Liver (tissue), 3 donors: ENCODE data around the gene LRRC47.

ENCODE experiments used
- RAD21 ChIP-seq, 2 donors: IDR thresholded peaks; 2 replicates each; pipeline ENCODE4 v1.6.1; 2016; ENCODE audit warnings: antibody characterized with exemption in 2 of 2, mild to moderate bottlenecking in 2 of 2
- TAF1 ChIP-seq: conservative IDR thresholded peaks from 2 replicates; pipeline ENCODE4 v1.6.1; 2016; ENCODE audit warnings: antibody characterized with exemption, mild to moderate bottlenecking
- TF ChIP-seq, protein P1 (sequence below): fragments of 150-350 bp; IDR thresholded peaks from 2 replicates; pipeline ENCODE4 v1.5.1; 2017; ENCODE audit warnings: improper control_type of control experiment, low read depth, low read length; ENCODE audit not compliant: missing input control
- TF ChIP-seq, protein P2 (sequence below): IDR thresholded peaks from 2 replicates; pipeline ENCODE4 v1.6.1; 2016; ENCODE audit warnings: antibody characterized with exemption
- donor health status: healthy.
- donor health status: healthy.

DNA sequence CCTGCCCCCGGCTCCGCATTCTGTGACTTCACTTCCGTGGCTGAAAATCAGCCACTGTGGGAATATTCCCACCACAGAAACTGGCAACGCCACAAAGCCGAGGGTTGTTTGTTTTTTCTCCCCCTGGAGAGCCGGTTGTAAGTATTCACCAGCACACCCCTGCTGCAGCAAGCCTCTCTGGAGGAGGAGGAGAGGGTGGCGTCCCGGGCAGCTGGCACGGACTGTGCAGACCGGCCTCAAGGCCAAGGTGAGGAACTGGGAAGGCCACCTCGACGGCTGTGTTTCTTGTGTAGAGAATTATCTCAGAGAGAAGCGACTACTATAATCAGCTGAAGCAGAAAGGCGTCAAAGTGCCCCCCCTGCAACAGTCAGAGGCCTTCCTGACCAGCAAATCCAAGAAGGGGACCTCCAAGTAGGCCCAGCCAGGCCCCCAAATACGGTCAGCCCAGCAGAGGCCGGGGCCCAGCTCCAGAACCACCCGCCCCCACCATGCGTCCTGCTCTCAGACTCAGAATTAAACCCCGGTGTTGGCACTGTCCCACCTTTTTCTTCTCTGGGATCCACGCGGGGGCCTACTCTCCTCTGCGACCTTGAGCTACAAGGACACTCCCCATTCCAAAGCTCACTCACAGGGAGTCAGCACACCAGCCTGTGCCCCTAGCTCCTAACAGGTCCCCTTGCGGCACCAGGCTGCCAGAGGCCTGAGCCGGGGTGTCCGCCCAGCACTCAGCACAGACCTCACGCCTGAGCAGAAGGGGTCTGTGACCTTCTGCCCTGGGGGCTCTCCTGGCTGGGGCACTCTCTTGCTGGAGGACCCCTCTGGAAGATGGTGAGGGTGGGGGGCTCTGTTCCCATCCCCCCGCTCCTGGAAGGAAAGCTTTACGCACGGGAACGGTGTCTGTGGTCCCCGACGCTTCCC is 24.9 kb downstream of the LRRC47 start:
- TF ChIP-seq, protein P1, sequence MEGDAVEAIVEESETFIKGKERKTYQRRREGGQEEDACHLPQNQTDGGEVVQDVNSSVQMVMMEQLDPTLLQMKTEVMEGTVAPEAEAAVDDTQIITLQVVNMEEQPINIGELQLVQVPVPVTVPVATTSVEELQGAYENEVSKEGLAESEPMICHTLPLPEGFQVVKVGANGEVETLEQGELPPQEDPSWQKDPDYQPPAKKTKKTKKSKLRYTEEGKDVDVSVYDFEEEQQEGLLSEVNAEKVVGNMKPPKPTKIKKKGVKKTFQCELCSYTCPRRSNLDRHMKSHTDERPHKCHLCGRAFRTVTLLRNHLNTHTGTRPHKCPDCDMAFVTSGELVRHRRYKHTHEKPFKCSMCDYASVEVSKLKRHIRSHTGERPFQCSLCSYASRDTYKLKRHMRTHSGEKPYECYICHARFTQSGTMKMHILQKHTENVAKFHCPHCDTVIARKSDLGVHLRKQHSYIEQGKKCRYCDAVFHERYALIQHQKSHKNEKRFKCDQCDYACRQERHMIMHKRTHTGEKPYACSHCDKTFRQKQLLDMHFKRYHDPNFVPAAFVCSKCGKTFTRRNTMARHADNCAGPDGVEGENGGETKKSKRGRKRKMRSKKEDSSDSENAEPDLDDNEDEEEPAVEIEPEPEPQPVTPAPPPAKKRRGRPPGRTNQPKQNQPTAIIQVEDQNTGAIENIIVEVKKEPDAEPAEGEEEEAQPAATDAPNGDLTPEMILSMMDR, result no peak
- no peak for TF ChIP-seq TAF1
- TF ChIP-seq, protein P2, sequence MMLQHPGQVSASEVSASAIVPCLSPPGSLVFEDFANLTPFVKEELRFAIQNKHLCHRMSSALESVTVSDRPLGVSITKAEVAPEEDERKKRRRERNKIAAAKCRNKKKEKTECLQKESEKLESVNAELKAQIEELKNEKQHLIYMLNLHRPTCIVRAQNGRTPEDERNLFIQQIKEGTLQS, result no peak
- TF ChIP-seq RAD21 (IDR thresholded peaks at IDR 0.05), result no peak
